NCI-H1105 treated with DMSO at 0.1 percent for 48 hours (cell line): Measurements from ENCODE around the gene SLC29A2.
"Not testable (repeated sequence)": the region's sequence is repeated elsewhere in the genome, so short reads cannot be mapped to it uniquely, and the experiment has no call there.

Experiments used
- DNase-seq: peaks from one replicate; lab custom pipeline; 2025; lab: John Stamatoyannopoulos, UW

SLC29A2 gene

GRCh38 chr11:66384316-66384715 is 12.8 kb upstream of the SLC29A2 start:
- not testable (repeated sequence) for DNase-seq

- not testable (repeated sequence) for DNase-seq
Measured at GRCh38 chr11:66380264-66380663, 8.7 kb upstream of the SLC29A2 start.

DNA sequence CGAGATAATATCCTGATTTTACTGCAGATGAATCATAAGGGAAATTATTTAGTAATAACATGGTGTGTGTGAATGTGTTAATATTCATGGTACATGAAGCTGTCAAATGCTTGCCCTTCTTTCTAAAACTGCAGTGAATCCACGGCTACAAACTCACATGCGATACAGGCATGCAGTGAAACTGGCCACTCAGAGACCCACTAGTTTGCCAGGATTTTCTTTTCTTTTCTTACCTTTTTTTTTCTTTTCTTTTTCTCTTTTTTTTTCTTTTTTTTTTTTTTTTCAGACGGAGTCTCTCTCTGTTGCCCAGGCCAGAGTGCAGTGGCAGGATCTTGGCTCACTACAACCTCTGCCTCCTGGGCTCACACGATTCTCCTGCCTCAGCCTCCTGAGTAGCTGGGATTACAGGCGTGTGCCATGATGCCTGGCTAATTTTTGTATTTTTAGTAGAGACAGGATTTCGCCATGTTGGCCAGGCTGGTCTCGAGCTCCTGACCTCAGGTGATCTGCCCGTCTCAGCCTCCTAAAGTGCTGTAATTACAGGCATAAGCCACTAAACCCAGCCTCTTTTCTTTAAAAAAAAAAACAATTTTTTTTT is 2.2 kb upstream of the SLC29A2 start:
- not testable (repeated sequence) for DNase-seq

DNA sequence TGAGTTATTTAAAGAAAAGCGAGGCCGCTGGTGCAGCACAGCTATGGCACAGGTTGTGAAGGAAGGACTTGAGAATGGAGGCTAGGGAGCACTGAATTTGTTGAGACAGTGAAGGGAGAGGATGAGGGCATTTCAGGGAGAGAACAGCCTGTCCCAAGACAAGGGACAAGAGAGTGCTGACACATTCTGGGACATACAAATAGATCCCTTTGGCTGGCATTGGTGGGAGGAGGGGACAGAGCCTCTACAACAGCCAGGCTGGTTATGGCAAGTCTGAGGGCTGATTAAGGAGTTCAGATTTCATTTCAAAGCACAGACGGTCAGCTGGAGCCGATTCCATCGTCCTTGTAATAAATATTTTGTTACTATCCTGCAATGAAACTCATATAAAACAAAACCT is 1.7 kb upstream of the SLC29A2 start:
- DNase-seq, result no peak

DNA sequence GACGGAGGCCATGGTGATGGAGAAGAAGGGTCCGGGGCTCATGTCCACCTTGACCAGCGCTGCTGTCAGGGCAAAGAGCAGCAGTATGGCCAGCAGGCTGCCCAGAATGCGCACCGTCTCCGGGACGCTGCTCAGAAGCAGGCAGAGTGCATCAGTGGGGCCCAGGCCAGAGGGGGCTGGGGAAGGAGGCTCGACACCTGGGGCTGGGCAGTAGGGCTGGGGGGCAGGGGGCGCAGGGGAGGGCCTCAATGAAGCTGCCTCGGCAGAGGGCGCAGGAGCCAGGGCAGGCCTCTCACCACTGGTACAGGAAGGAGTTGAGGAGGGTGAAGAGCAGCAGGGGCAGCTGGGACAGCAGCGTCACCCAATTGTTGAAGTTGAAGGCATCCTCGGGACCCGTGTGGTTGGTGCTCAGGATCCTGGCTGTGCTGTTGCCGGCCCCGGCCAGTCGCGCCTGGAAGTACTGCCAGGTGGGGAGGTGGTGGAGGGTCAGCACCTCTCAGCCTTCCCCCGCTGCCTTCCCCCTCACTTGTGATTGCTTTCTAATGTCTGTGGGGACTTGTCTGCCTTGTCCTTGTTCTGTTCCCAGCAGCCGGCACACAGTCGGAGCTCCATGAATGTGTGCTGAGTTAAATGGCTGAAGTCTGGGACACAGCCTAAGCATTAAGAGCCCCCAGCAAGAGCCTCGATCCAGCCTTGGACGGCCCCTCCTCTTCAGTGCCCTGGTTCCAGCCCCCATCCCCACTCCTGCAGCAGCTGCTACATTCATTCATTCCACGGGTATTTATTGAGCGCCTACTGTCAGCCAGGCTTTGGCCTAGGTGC is 2.3 kb downstream of the SLC29A2 start:
- DNase-seq, result no peak

- DNase-seq, result no peak
Measured at GRCh38 chr11:66368484-66368883, 3.1 kb downstream of the SLC29A2 start.

DNA sequence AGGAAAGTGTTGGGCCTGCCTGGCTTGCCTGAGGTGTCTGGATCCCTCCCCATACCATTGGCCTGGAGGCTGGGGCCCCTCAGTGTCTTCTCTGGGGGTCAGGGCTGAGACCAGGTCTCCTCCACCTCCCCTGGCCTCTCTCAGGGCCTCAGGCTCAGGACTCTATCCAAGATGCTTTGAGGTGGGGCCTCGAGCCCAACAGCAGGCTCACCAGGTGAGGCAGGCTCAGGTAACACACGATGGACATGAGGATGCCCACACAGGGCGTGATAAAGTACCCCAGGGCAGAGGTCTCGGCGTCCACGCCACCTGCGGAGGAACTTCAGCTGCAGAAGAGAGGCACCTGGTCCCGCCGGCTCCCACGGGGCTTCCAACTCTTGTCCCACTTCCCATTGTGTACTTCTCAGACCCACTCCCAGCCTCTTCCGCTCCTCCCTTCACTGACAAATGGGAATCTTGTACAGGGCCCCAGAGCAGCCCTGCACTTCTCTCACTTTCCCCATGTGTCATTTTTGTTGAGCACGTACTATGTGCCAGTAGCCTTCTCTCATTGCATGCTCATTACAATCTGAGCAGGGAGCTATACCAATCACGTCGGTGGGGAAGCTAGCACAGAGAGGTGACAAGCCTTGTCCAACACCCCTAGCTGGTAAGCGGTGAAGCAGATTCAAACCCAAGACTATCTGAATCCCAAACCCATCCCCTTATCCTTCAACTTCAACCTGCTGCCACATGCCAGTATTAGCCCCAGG is 3.8 kb downstream of the SLC29A2 start:
- DNase-seq, result no peak

DNA sequence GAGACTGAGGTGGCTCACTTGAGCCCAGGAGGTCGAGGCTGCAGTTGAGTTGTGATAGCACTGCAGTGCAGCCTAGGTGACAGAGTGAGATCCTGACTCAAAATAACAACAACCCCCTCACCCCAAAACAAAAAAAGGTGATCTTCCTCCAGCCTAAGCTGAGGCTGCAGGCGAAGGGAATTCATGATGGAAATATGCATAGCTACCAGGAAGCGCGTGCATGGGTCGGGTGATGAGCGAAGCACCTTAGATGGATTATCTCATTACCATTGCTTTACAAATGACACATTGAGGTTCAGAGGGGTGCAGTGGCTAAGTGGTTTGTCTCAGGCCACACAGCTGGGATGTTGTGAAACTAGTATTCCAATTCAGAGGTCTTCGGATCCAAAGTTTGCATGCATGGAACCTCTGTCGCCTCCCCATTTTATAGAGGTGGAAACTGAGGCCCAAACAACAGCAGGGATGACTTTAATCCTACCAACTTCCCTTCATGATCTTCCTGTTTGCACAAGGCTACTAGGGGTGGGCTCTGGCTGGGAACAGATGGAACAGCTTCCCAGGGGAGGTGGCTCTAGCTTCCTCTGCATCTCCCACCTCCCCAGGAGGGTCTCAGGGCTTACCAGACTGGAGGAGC is 4.6 kb downstream of the SLC29A2 start:
- no peak for DNase-seq

- DNase-seq, result no peak
Measured at GRCh38 chr11:66365711-66366619, 5.6 kb downstream of the SLC29A2 start.

- DNase-seq, result no peak
Measured at GRCh38 chr11:66365166-66365565, 6.4 kb downstream of the SLC29A2 start.

GRCh38 chr11:66363805-66364535 is 7.6 kb downstream of the SLC29A2 start:
- DNase-seq, result no peak

- DNase-seq, result no peak
Measured at GRCh38 chr11:66363187-66363601, 8.4 kb downstream of the SLC29A2 start.

GRCh38 chr11:66362481-66363147 is 8.9 kb downstream of the SLC29A2 start:
- no peak for DNase-seq

DNA sequence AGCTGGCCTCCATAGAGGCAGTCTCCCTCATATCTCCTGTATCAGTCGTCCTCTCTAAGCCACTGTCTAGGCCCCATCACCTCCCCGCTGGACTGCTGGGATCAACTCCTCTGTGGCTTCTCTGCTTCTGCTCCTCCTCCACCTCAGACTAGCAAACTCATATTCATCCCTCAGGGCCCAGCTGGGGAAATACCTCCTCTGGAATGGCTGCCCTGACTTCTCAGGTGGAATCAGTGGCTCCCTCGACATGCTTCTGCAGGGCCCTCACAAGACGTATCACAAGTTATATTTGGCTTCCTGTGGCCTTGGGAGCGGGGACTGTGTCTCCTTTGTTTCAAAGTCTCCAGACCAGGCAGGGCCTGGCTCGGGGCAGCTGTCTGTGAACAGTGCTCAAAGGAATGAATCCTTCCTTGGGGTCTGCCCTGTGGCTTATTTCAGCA is 10.0 kb downstream of the SLC29A2 start:
- no peak for DNase-seq

DNA sequence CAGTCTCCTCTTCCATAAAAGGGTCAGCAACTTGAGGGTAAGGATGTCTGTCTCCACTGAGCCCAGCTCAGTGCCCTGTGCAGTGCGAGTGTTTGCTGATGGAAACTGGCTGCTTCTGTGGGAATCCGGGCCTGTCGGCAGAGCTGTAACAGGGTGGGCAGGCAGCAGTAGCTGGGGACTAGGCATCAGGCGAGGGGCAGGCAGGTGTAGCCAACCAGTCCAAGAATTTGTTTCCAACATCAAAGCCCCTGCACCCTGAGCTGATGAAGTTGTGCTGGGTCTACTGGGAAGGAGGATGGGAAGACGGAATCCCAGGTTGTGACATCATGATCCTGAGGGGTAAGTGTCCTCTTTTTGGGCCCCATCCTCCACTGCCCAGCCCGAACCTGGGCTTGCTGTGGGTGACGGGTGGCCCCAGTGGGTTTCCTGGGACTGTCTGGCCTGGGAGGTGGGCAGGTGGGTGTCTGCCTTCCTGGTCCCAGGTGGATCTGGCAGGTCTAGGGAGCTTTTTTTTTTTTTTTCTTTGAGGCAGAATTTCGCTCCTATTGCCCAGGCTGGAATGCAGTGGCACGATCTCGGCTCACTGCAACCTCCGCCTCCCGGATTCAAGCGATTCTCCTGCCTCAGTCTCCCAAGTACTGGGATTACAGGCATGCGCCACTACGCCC is 11.0 kb downstream of the SLC29A2 start:
- no peak for DNase-seq

GRCh38 chr11:66359662-66360087 is 11.9 kb downstream of the SLC29A2 start:
- no peak for DNase-seq

GRCh38 chr11:66350560-66351235 is 20.9 kb downstream of the SLC29A2 start:
- not testable (repeated sequence) for DNase-seq

DNA sequence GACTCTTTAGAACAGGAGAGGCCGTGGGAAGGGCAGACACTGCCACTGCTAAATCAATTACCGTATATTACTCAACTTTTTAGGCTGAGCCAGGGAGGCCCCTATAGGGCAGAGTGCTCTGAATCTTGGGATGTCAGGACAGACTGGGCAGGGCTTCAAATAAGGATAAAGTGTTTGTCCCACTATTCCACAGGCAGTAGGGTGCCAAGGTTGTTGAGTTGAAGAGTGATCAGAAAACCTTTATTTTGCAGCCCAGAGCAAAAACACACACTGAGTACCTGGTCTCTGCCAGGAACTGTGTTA is 22.5 kb downstream of the SLC29A2 start:
- no peak for DNase-seq
